ENCODE measurements around the gene NTN1. TPM values are rescaled to one million over a fixed set of nuclear protein-coding genes. Genes with fewer than 3 reads are reported as not detected.

Gene NTN1
- polyA plus RNA-seq, 3 donors, result 0.03 to 0.04 TPM; not detected in 1

DNA sequence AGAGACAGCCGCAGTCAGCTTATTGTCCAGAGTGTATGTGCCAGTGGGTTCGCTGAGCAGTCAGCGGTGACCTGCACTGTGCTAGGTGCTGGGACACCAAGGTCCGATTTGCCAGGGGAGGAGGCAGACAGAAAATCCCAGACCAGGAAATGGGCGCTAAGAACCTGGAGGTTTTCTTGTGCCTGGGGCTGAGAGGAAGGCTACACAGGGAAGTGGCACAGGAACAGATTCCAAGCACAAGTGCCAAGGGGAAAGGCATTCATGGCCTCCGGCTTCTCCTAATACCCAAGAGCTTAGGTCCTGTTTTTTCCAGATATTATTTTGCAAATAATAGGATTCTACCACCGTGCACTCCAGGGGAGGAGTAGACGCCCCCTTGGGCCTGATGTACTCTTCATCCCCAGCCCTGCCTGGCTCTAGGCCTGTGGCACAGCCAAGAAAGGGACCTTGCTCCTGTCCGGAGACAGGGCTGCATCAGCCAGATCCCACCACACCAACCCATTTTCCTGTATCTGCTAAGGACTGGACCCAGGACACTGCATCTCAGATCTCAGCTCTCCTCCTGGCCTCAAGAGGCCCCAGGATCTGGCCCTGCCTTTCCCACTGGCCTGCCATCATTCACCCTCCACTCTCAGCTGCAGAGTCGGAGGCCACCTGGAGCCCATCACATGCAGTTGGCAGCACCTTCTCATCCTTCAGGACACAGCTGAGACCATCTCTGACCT is 187.2 kb downstream of the NTN1 start:
- DNase-seq, result no peak
- TF ChIP-seq, protein P1, sequence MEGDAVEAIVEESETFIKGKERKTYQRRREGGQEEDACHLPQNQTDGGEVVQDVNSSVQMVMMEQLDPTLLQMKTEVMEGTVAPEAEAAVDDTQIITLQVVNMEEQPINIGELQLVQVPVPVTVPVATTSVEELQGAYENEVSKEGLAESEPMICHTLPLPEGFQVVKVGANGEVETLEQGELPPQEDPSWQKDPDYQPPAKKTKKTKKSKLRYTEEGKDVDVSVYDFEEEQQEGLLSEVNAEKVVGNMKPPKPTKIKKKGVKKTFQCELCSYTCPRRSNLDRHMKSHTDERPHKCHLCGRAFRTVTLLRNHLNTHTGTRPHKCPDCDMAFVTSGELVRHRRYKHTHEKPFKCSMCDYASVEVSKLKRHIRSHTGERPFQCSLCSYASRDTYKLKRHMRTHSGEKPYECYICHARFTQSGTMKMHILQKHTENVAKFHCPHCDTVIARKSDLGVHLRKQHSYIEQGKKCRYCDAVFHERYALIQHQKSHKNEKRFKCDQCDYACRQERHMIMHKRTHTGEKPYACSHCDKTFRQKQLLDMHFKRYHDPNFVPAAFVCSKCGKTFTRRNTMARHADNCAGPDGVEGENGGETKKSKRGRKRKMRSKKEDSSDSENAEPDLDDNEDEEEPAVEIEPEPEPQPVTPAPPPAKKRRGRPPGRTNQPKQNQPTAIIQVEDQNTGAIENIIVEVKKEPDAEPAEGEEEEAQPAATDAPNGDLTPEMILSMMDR (IDR thresholded peaks at IDR 0.05), result no peak
- Histone ChIP-seq H4K20me1 (ENCODE audit: insufficient read depth, low read length) (no peaks in the 10 kb centered on the region), H3K27me3 (ENCODE audit: control insufficient read depth in 2 of 2, insufficient read depth in 2 of 2, low read length in 2 of 2) (no peaks in the 10 kb centered on the region), H3K27ac (ENCODE audit: low read depth in 1 of 2, low read length in 2 of 2) (no peak overlapping the region), H3K36me3 (replicated peaks in 1 of 2; ENCODE audit: control insufficient read depth in 1 of 2, insufficient read depth in 2 of 2, low read length in 2 of 2) (no peaks in the 10 kb centered on the region), H3K9me3 (replicated peaks in 1 of 2; ENCODE audit: control insufficient read depth in 1 of 2, insufficient read depth in 1 of 2, low read length in 2 of 2) (no peaks in the 10 kb centered on the region), H3K4me1 (ENCODE audit: control insufficient read depth in 1 of 2, insufficient read depth in 2 of 2, low read length in 2 of 2) (peaks cover 22 to 24% of the 10 kb centered on the region in 2 donors), H2AFZ (ENCODE audit: insufficient read depth, low read depth, low read length, poor library complexity, severe bottlenecking) (no peak overlapping the region), H3K4me2 (replicated peaks; ENCODE audit: extremely low read depth, low read length, poor library complexity, severe bottlenecking) (no peak overlapping the region), H3K4me3 (replicated peaks in 1 of 3; ENCODE audit: low read depth in 2 of 3, low read length in 3 of 3) (no peak overlapping the region), H3K9ac (ENCODE audit: insufficient read depth, low read length, poor library complexity, severe bottlenecking) (no peak overlapping the region), H3K79me2 (ENCODE audit: insufficient read depth, low read length) (no peaks in the 10 kb centered on the region)
- WGBS (ENCODE audit: insufficient coverage), result 98% methylated on average over 9 of the region's 10 CpGs
- Mint-ChIP-seq H3K9me3 (no peaks in the 10 kb centered on the region), H3K36me3 (no peaks in the 10 kb centered on the region), H3K4me3 (no peak overlapping the region), H3K27ac (no peak overlapping the region), H3K27me3 (ENCODE audit: low read depth in 3 of 3) (peaks cover 1 to 4% (median 3%) of the 10 kb centered on the region in 3 donors), H3K4me1 (peaks cover 21% of the 10 kb centered on the region)
- intact Hi-C loops (cut with micrococcal nuclease), result no loop called here

- Histone ChIP-seq H3K27me3 (ENCODE audit: control insufficient read depth in 2 of 2, insufficient read depth in 2 of 2, low read length in 2 of 2) (no peaks in the 10 kb centered on the region), H3K36me3 (replicated peaks in 1 of 2; ENCODE audit: control insufficient read depth in 1 of 2, insufficient read depth in 2 of 2, low read length in 2 of 2) (no peaks in the 10 kb centered on the region), H2AFZ (ENCODE audit: insufficient read depth, low read depth, low read length, poor library complexity, severe bottlenecking) (no peak overlapping the region), H3K4me3 (replicated peaks in 1 of 3; ENCODE audit: low read depth in 2 of 3, low read length in 3 of 3) (no peak overlapping the region), H4K20me1 (ENCODE audit: insufficient read depth, low read length) (no peaks in the 10 kb centered on the region), H3K9ac (ENCODE audit: insufficient read depth, low read length, poor library complexity, severe bottlenecking) (no peak overlapping the region), H3K4me2 (replicated peaks; ENCODE audit: extremely low read depth, low read length, poor library complexity, severe bottlenecking) (no peak overlapping the region), H3K9me3 (replicated peaks in 1 of 2; ENCODE audit: control insufficient read depth in 1 of 2, insufficient read depth in 1 of 2, low read length in 2 of 2) (no peaks in the 10 kb centered on the region), H3K4me1 (ENCODE audit: control insufficient read depth in 1 of 2, insufficient read depth in 2 of 2, low read length in 2 of 2) (peaks cover 14 to 16% of the 10 kb centered on the region in 2 donors), H3K27ac (ENCODE audit: low read depth in 1 of 2, low read length in 2 of 2) (no peak overlapping the region), H3K79me2 (ENCODE audit: insufficient read depth, low read length) (no peaks in the 10 kb centered on the region)
- H3K27me3 Mint-ChIP-seq (ENCODE audit: low read depth in 3 of 3), result peaks cover 1 to 4% (median 4%) of the 10 kb centered on the region in 3 donors
- WGBS (ENCODE audit: insufficient coverage), result 96% methylated on average over 5 of the region's 5 CpGs
- no peaks in the 10 kb centered on the region for H3K36me3 Mint-ChIP-seq
- TF ChIP-seq, protein P1 (IDR thresholded peaks at IDR 0.05), result no peak
- no peak overlapping the region for H3K4me3 Mint-ChIP-seq
- peaks cover 0 to under 1% (median 0%) of the 10 kb centered on the region in 7 donors for H3K9me3 Mint-ChIP-seq
- no peak overlapping the region for H3K27ac Mint-ChIP-seq
- peaks cover 14% of the 10 kb centered on the region for H3K4me1 Mint-ChIP-seq
- intact Hi-C loops (cut with micrococcal nuclease), result no loop called here
- DNase-seq, result no peak
These were observed 188.0 kb downstream of the NTN1 start for GRCh38 chr17:9209347-9209746.
